Measurements from ENCODE around the gene ADCYAP1R1.

DNA sequence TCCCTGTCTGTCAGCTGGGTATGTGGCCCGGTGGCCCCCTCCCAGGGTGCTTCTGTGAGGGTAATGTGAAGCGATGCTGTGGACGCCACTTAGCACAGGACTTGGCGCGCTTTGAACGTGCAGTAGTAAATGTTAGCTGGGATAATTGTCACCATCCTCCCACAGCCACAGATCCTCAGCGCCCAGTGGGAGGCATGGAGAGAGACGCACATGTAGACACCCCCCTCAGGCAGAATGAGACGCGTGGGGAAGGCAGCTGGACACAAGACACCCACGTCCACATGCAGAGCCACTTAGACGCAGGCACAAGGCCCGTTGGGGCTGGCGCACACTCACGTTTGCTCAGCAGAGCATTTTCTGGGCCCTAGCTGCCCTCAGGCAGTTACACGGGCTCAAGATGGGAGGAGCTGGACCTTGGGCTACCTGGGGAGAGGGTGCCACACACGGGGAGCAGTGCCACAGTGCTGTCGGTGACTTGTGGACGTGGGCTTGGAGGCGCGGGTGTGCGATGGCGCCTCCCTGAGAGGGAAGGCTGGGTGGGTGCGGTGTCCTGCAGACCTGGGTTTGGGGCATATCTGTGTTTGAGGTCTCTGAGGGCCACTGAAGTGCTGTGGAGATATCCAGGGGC is 26.4 kb downstream of the ADCYAP1R1 start:
- TF ChIP-seq, protein P1, sequence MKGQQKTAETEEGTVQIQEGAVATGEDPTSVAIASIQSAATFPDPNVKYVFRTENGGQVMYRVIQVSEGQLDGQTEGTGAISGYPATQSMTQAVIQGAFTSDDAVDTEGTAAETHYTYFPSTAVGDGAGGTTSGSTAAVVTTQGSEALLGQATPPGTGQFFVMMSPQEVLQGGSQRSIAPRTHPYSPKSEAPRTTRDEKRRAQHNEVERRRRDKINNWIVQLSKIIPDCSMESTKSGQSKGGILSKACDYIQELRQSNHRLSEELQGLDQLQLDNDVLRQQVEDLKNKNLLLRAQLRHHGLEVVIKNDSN (IDR thresholded peaks at IDR 0.05), result no peak
- TF ChIP-seq TCF12 (IDR thresholded peaks at IDR 0.05; ENCODE audit: low read depth) (no peak), EP300 (IDR thresholded peaks at IDR 0.05; ENCODE audit: borderline replicate concordance) (no peak)
- TF ChIP-seq, protein P2, sequence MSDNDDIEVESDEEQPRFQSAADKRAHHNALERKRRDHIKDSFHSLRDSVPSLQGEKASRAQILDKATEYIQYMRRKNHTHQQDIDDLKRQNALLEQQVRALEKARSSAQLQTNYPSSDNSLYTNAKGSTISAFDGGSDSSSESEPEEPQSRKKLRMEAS (IDR thresholded peaks at IDR 0.05), result no peak
- TF ChIP-seq, protein P3, sequence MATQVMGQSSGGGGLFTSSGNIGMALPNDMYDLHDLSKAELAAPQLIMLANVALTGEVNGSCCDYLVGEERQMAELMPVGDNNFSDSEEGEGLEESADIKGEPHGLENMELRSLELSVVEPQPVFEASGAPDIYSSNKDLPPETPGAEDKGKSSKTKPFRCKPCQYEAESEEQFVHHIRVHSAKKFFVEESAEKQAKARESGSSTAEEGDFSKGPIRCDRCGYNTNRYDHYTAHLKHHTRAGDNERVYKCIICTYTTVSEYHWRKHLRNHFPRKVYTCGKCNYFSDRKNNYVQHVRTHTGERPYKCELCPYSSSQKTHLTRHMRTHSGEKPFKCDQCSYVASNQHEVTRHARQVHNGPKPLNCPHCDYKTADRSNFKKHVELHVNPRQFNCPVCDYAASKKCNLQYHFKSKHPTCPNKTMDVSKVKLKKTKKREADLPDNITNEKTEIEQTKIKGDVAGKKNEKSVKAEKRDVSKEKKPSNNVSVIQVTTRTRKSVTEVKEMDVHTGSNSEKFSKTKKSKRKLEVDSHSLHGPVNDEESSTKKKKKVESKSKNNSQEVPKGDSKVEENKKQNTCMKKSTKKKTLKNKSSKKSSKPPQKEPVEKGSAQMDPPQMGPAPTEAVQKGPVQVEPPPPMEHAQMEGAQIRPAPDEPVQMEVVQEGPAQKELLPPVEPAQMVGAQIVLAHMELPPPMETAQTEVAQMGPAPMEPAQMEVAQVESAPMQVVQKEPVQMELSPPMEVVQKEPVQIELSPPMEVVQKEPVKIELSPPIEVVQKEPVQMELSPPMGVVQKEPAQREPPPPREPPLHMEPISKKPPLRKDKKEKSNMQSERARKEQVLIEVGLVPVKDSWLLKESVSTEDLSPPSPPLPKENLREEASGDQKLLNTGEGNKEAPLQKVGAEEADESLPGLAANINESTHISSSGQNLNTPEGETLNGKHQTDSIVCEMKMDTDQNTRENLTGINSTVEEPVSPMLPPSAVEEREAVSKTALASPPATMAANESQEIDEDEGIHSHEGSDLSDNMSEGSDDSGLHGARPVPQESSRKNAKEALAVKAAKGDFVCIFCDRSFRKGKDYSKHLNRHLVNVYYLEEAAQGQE (IDR thresholded peaks at IDR 0.05; ENCODE audit: low read depth), result no peak
